GF-D8 (cell line): ENCODE measurements around the gene RPTOR.
"Not testable (repeated sequence)": the region's sequence is repeated elsewhere in the genome, so short reads cannot be mapped to it uniquely, and the experiment has no call there.

Source experiments
- DNase-seq: peaks from one replicate; lab custom pipeline; 2025; lab: John Stamatoyannopoulos, UW

RPTOR gene

GRCh38 chr17:80798595-80799537 is 254.2 kb downstream of the RPTOR start:
- no peak for DNase-seq

DNA sequence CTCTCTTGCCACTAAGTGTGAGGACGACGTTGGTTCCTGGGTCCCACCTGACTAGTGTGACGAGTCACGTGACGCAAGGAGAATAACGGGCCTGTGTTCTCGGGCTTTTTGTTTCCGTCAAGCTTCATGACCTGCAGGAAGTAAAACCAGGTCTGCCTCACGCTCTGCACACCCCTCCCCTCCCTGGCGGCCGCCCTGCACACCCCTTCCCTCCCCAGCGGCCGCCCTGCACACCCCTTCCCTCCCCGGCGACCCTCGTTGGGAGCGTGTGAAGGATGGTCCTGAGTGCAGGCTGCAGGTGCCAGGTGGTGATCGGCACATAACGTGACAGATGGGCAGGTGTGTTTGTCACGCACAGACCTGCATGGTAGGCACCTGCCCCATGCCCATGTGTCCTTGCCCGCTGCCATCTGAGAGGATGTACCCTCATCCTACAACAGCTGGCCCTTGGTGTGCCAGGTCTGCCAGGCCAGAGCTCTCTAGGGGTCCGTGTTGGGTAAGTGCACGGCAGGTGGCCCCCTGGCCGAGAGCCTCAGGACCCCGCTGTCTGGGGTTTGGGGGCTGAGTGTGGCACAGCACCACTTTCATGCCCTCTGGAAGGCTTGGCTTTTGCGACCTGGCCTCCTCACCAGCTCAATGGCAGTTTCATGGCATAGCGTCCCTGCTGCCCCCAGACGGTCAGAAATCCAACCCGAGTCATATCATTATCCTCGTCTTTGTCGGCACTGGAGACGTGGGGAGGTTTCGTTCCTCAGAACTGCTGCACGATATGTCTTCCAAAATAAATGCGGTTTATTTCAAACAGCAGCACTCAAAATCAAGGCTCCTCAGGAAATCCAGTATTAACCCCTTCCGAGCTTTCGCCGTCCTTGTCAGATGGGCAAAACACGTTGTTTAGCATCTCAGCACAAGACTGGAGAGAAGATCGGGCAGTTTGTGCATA is 255.2 kb downstream of the RPTOR start:
- no peak for DNase-seq

GRCh38 chr17:80800481-80801391 is 256.1 kb downstream of the RPTOR start:
- DNase-seq = no peak

GRCh38 chr17:80802626-80803450 is 258.2 kb downstream of the RPTOR start:
- no peak for DNase-seq

DNA sequence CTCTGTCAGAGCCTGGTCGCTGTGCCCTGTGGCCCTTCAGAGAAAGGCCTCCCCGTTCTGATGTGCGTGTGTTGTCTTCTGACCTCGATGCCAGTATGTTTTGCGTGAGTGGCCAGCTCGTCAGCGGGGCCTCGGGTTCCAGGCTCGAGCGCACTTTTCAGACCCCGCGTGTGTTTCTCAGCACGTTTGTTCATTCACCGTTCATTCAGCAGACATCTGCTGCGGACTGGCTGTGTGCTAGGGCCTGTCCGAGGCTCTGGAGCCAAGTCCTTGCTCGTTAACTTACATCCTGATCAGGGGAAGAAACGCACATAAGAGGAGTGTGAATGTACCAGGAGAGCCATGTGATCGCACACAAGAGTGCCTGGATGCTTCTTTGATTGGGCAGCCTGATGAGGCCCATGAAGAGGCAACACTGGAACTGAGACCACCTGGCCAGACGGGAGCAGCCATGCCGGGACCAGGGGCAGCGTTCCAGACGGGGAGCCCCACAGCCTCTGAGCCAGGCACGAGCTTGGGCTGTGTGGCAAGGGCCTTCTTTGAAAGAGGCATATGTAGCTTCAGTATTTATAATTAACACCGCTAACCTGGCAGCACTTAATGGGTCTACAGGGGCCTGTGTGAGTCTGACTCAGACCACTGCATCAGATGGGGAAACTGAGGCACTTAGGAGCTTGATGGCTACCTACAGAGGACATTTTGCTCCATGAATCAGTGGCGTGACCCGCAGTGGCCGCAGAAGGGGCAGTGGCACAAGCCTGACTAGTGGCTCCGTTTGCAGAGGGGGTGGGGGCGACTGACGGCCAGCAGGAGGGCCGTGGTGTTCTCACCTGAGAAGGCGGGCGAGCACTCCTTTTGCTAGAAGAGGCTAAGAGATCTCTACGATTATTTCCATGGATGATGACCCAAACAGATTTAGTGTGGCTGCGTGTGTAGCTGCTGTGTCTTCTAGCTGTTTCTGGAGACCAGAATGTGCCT is 259.1 kb downstream of the RPTOR start:
- DNase-seq = no peak

GRCh38 chr17:80804466-80804865 is 259.8 kb downstream of the RPTOR start:
- no peak for DNase-seq

DNA sequence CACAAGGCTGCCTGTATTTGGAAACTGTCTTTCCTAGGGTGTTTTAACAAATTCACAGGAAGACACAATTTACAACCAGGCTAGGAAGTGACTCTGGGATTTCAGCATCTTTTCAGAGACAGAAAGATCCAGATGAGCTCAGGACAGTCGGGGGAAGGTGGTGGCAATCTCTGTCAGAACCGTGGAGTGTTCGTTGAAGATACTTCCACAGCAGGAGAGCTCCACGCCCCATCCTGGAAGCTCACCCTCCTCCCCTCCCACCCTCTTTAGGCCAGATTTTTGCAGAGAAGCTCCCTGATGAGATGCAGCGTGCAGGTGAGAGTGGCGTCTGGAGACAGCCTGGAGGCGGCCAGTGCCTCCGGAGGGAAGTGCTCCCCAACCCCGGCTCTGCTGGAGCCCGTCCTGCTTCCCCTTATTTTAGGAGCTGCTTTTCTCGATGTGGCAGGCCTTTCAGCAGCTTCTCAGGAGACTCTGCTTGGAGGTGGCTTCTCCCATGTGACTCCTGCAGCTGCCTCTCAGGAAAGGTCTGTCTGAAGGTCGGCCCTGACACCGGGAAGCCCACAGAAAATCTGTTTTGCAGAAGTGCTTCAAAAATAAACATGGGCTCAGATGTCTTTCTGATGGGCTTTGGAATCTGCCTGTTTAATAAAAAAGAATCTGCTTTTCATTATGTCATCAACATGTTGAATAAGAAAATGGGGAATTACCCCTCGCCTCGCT is 260.6 kb downstream of the RPTOR start:
- no peak for DNase-seq

- DNase-seq = no peak
Measured at GRCh38 chr17:80807014-80807413, 262.4 kb downstream of the RPTOR start.

GRCh38 chr17:80807882-80808281 is 263.2 kb downstream of the RPTOR start:
- DNase-seq = no peak

GRCh38 chr17:80811181-80812105 is 266.8 kb downstream of the RPTOR start:
- no peak for DNase-seq

- DNase-seq = no peak
Measured at GRCh38 chr17:80812362-80813088, 267.9 kb downstream of the RPTOR start.

- no peak for DNase-seq
Measured at GRCh38 chr17:80813318-80813717, 268.7 kb downstream of the RPTOR start.

GRCh38 chr17:80814491-80814890 is 269.9 kb downstream of the RPTOR start:
- no peak for DNase-seq

DNA sequence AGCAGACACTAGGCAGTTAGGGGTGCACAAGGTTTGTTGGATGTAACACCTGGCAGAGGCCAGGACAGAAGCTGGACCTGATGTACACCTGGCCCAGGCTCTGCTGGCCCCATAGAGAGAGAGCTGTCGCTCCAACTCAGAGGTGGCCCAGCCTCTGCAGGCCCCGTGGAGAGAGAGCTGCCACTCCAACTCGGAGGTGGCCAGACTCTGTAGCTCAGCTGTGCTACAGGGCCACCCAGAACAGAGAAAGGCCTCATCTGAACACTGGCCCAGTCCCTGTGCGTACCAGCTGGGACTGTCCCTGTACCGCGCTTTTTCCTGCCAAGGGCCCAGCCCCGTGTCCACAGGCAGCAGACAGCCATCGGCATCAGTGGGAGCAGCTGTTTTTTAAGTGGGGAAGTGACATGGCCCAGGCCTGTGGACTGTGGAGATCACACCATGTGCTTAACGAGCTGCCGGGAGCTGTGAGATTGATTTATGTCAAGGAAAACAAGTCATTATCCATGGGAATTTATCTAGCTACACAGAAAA is 270.6 kb downstream of the RPTOR start:
- no peak for DNase-seq

- not testable (repeated sequence) for DNase-seq
Measured at GRCh38 chr17:80815718-80816117, 271.1 kb downstream of the RPTOR start.

- no peak for DNase-seq
Measured at GRCh38 chr17:80816241-80817103, 271.8 kb downstream of the RPTOR start.
